ENCODE data around the gene PFN3.

GRCh38 chr5:177378884-177379883 lies 21.3 kb downstream of the PFN3 start:
- TF ChIP-seq POLR2AphosphoS5 (IDR thresholded peaks at IDR 0.05): no peak
- no peak for TF ChIP-seq CTCF (IDR thresholded peaks at IDR 0.05)

Data from sigmoid colon (tissue), 4 donors.